Measurements from ENCODE around the gene PRKAB1.

DNA sequence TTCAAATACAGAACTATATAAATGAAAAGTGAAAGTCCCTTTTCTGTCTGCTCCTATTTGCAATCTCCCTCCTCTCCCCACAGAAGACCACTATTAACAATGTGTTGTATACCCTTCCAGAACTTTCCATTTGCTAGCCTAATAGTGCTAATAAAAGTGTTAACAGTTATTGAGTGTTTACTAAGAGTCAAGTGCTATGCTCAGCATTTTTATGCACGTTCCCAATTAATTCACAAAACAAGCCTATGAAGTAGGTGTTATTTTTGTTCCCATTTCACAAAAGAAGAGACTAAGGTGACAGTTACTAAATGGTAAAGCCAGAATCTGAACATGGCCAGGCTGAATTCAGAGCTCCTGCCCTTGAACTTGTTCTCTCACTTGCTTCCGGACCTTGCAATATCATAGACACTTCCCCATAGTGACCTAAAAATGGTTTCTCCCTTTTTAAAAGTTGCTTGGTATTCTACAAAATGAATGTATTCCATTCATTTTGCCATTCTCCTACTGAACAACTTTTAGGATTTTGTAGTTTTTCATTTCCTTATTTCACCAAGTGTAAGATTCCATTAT lies 1.6 kb upstream of the PRKAB1 start:
- TF ChIP-seq, protein P1, sequence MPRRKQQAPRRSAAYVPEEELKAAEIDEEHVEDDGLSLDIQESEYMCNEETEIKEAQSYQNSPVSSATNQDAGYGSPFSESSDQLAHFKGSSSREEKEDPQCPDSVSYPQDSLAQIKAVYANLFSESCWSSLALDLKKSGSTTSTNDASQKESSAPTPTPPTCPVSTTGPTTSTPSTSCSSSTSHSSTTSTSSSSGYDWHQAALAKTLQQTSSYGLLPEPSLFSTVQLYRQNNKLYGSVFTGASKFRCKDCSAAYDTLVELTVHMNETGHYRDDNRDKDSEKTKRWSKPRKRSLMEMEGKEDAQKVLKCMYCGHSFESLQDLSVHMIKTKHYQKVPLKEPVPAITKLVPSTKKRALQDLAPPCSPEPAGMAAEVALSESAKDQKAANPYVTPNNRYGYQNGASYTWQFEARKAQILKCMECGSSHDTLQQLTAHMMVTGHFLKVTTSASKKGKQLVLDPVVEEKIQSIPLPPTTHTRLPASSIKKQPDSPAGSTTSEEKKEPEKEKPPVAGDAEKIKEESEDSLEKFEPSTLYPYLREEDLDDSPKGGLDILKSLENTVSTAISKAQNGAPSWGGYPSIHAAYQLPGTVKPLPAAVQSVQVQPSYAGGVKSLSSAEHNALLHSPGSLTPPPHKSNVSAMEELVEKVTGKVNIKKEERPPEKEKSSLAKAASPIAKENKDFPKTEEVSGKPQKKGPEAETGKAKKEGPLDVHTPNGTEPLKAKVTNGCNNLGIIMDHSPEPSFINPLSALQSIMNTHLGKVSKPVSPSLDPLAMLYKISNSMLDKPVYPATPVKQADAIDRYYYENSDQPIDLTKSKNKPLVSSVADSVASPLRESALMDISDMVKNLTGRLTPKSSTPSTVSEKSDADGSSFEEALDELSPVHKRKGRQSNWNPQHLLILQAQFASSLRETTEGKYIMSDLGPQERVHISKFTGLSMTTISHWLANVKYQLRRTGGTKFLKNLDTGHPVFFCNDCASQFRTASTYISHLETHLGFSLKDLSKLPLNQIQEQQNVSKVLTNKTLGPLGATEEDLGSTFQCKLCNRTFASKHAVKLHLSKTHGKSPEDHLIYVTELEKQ (CRISPR knock-in tag; IDR thresholded peaks at IDR 0.05), result no peak
- TF ChIP-seq, protein P2, sequence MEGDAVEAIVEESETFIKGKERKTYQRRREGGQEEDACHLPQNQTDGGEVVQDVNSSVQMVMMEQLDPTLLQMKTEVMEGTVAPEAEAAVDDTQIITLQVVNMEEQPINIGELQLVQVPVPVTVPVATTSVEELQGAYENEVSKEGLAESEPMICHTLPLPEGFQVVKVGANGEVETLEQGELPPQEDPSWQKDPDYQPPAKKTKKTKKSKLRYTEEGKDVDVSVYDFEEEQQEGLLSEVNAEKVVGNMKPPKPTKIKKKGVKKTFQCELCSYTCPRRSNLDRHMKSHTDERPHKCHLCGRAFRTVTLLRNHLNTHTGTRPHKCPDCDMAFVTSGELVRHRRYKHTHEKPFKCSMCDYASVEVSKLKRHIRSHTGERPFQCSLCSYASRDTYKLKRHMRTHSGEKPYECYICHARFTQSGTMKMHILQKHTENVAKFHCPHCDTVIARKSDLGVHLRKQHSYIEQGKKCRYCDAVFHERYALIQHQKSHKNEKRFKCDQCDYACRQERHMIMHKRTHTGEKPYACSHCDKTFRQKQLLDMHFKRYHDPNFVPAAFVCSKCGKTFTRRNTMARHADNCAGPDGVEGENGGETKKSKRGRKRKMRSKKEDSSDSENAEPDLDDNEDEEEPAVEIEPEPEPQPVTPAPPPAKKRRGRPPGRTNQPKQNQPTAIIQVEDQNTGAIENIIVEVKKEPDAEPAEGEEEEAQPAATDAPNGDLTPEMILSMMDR (IDR thresholded peaks at IDR 0.05 in 2 of 3, conservative IDR thresholded peaks at IDR 0.05 in 1 of 3; ENCODE audit: insufficient read depth in 2 of 3, low read depth in 1 of 3, low read length in 3 of 3), result no peak
- no peak for TF ChIP-seq SAP30 (IDR thresholded peaks at IDR 0.05; ENCODE audit: borderline replicate concordance, insufficient read depth, low read depth, low read length, poor library complexity, severe bottlenecking)
- no peak for TF ChIP-seq SREBF1 (IDR thresholded peaks at IDR 0.05; ENCODE audit: borderline replicate concordance, low read depth, low read length)
- no peak for TF ChIP-seq U2AF2 (optimal IDR thresholded peaks at IDR 0.05; ENCODE audit: low read depth, low read length)
- no peak for TF ChIP-seq PRPF4 (IDR thresholded peaks at IDR 0.05; ENCODE audit: insufficient read depth, low read depth, low read length, poor library complexity, severe bottlenecking)

All from K562 (cell line).